HG03558 (cell line): Measurements from ENCODE around the gene TTC28.

ENCODE experiments used
- ATAC-seq: cut with Tn5 transposase; IDR thresholded peaks from one replicate; pipeline ENCODE4 v1.9.1; 2021; ENCODE audit warnings: moderate number of reproducible peaks; ENCODE audit not compliant: unreplicated experiment; ENCODE audit errors: extremely low read depth

TTC28 gene

GRCh38 chr22:28249402-28249801, 430.2 kb downstream of the TTC28 start:
- no peak for ATAC-seq

GRCh38 chr22:28247667-28248363, 431.8 kb downstream of the TTC28 start:
- no peak for ATAC-seq

- ATAC-seq: no peak
Measured at GRCh38 chr22:28247136-28247535, 432.5 kb downstream of the TTC28 start.

- no peak for ATAC-seq
Measured at GRCh38 chr22:28246397-28246796, 433.2 kb downstream of the TTC28 start.

GRCh38 chr22:28245579-28246224, 433.9 kb downstream of the TTC28 start:
- no peak for ATAC-seq

- ATAC-seq: no peak
Measured at GRCh38 chr22:28244757-28245156, 434.9 kb downstream of the TTC28 start.

- no peak for ATAC-seq
Measured at GRCh38 chr22:28243539-28243938, 436.1 kb downstream of the TTC28 start.

GRCh38 chr22:28241656-28242290, 437.9 kb downstream of the TTC28 start:
- ATAC-seq: no peak

- ATAC-seq: no peak
Measured at GRCh38 chr22:28239941-28240340, 439.7 kb downstream of the TTC28 start.

GRCh38 chr22:28237783-28238182, 441.9 kb downstream of the TTC28 start:
- ATAC-seq: no peak

GRCh38 chr22:28237112-28237511, 442.5 kb downstream of the TTC28 start:
- ATAC-seq: no peak

- ATAC-seq: no peak
Measured at GRCh38 chr22:28232204-28232603, 447.4 kb downstream of the TTC28 start.

- no peak for ATAC-seq
Measured at GRCh38 chr22:28231441-28231840, 448.2 kb downstream of the TTC28 start.

- no peak for ATAC-seq
Measured at GRCh38 chr22:28230671-28231070, 449.0 kb downstream of the TTC28 start.

- ATAC-seq: no peak
Measured at GRCh38 chr22:28229566-28230485, 449.8 kb downstream of the TTC28 start.

GRCh38 chr22:28223826-28224225, 455.8 kb downstream of the TTC28 start:
- ATAC-seq: no peak

- no peak for ATAC-seq
Measured at GRCh38 chr22:28222976-28223745, 456.5 kb downstream of the TTC28 start.

GRCh38 chr22:28222571-28222970, 457.1 kb downstream of the TTC28 start:
- no peak for ATAC-seq

- no peak for ATAC-seq
Measured at GRCh38 chr22:28222052-28222451, 457.6 kb downstream of the TTC28 start.
